Central memory CD4-positive, alpha-beta T cell (primary cell): ENCODE data around the gene NDUFS1.
"Not testable (repeated sequence)": the region's sequence is repeated elsewhere in the genome, so short reads cannot be mapped to it uniquely, and the experiment has no call there.

Experiments used
- DNase-seq: peaks from one replicate; pipeline ENCODE4 v3.0.0; 2022

Gene NDUFS1

GRCh38 chr2:206096876-206097275 is 62.4 kb downstream of the NDUFS1 start:
- DNase-seq: no peak

GRCh38 chr2:206095536-206096332 is 63.5 kb downstream of the NDUFS1 start:
- no peak for DNase-seq

GRCh38 chr2:206092297-206092696 is 66.9 kb downstream of the NDUFS1 start:
- DNase-seq: no peak

GRCh38 chr2:206088248-206088647 is 71.0 kb downstream of the NDUFS1 start:
- no peak for DNase-seq

GRCh38 chr2:206086716-206087350 is 72.4 kb downstream of the NDUFS1 start:
- DNase-seq: no peak

GRCh38 chr2:206085742-206086445 is 73.3 kb downstream of the NDUFS1 start, which contains the start of gene INO80D:
Gene INO80D (minus strand): TSS chr2:206086174. CDS start chr2:206063016, 23,158 bp downstream.
- peak; percentile 85 for DNase-seq

- DNase-seq: peak; percentile 55
Observed at GRCh38 chr2:206084870-206085741, 74.1 kb downstream of the NDUFS1 start.

- DNase-seq: peak; percentile 3
Observed at GRCh38 chr2:206084439-206084869, 74.8 kb downstream of the NDUFS1 start.

- DNase-seq: peak; percentile 3
Observed at GRCh38 chr2:206083602-206084438, 75.4 kb downstream of the NDUFS1 start.

- DNase-seq: no peak
Observed at GRCh38 chr2:206082298-206082843, 76.9 kb downstream of the NDUFS1 start.

GRCh38 chr2:206080927-206081326 is 78.3 kb downstream of the NDUFS1 start:
- no peak for DNase-seq

GRCh38 chr2:206079699-206080465 is 79.4 kb downstream of the NDUFS1 start:
- DNase-seq: no peak

- DNase-seq: not testable (repeated sequence)
Observed at GRCh38 chr2:206077879-206078278, 81.4 kb downstream of the NDUFS1 start.

GRCh38 chr2:206075113-206075512 is 84.1 kb downstream of the NDUFS1 start:
- DNase-seq: no peak

- no peak for DNase-seq
Observed at GRCh38 chr2:206071807-206072206, 87.4 kb downstream of the NDUFS1 start.

- no peak for DNase-seq
Observed at GRCh38 chr2:206069417-206069816, 89.8 kb downstream of the NDUFS1 start.

- no peak for DNase-seq
Observed at GRCh38 chr2:206068207-206068606, 91.0 kb downstream of the NDUFS1 start.
